GM06990 (cell line): Measurements from ENCODE around the gene NFIA.

ENCODE experiments used
- DNase-seq: peaks from one replicate; pipeline ENCODE4 v3.0.0-alpha.2; 2011; ENCODE audit not compliant: insufficient read length; ENCODE audit errors: extremely low read depth
- H3K27me3 ChIP-seq: replicated peaks from 2 replicates; pipeline ENCODE4 v1.6.0; 2011; ENCODE audit warnings: low read length; ENCODE audit not compliant: control insufficient read depth, insufficient read depth
- H3K36me3 ChIP-seq: 2 replicates; pipeline ENCODE4 v1.5.1; 2011; ENCODE audit warnings: low read length; ENCODE audit not compliant: control insufficient read depth, insufficient read depth
- H3K4me3 ChIP-seq: replicated peaks from 2 replicates; pipeline ENCODE4 v1.5.1; 2011; ENCODE audit warnings: low read depth, mild to moderate bottlenecking, control low read depth, low read length
- TF ChIP-seq, protein P1 (sequence below): IDR thresholded peaks from 2 replicates; pipeline ENCODE4 v1.5.1; 2011; ENCODE audit warnings: low read length, control low read depth, mild to moderate bottlenecking, inconsistent platforms; ENCODE audit not compliant: insufficient read depth, poor library complexity, severe bottlenecking

NFIA gene

DNA sequence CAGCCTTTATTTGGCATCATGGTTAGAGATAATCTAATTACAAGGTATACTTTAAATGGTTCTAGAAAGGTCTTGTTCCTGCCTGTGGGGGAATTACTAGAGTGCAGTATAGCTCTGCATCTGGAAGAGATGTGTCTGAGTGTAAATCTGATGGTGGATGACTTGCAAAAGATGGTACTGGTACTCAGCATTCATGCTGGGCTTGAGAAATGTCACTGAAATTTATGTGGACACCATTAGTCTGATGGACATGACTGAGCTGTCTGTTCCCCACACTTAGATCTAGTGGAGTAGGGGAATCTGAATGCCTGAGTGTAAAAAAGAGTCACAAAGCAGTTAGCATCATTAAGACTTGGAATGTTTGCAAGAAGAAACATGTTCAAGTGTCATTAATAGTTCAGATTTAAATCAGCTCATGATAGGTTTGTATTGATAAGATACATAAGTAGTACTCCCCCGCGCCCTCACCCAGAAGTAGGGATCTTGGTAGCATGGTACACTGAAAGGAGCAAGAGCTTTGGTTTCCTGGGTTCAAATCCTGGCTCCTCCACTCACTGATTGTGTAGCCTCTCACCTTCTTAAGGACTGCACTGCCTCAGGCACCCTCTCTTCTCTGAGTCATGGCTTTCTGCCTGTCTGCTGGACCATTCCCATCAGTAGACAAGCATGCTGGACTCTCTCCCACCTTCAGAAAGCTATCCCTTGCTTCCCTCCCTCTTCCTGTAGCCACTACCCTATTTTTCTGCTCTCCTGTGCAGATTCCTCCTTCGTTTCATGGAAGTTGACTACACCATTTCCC, 292.9 kb downstream of the NFIA start:
- Histone ChIP-seq H3K36me3 (no peaks in the 10 kb centered on the region), H3K4me3 (no peak overlapping the region), H3K27me3 (no peaks in the 10 kb centered on the region)
- no peak for DNase-seq
- TF ChIP-seq, protein P1, sequence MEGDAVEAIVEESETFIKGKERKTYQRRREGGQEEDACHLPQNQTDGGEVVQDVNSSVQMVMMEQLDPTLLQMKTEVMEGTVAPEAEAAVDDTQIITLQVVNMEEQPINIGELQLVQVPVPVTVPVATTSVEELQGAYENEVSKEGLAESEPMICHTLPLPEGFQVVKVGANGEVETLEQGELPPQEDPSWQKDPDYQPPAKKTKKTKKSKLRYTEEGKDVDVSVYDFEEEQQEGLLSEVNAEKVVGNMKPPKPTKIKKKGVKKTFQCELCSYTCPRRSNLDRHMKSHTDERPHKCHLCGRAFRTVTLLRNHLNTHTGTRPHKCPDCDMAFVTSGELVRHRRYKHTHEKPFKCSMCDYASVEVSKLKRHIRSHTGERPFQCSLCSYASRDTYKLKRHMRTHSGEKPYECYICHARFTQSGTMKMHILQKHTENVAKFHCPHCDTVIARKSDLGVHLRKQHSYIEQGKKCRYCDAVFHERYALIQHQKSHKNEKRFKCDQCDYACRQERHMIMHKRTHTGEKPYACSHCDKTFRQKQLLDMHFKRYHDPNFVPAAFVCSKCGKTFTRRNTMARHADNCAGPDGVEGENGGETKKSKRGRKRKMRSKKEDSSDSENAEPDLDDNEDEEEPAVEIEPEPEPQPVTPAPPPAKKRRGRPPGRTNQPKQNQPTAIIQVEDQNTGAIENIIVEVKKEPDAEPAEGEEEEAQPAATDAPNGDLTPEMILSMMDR, result no peak

DNA sequence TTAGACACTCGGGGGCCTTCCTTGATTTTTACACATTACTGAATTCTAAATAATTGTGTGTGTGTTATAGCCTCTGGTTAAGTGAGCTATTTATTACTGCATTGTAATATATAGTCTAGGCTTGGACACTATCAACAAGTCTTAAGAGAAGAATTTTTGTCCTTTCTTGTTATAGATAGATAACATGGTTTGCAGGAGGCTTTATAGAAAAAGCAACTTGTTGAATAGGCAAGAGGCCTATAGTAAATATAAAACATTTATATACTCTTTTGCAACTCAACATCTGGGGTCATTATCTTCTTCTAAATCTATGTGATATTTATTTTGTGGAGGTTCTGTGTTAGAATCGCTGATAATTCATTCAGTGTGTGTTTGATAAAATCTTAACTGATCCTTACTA, 293.8 kb downstream of the NFIA start:
- no peak for DNase-seq
- no peaks in the 10 kb centered on the region for H3K36me3 ChIP-seq
- H3K4me3 ChIP-seq, result no peak overlapping the region
- TF ChIP-seq, protein P1, result no peak
- H3K27me3 ChIP-seq, result no peaks in the 10 kb centered on the region

DNA sequence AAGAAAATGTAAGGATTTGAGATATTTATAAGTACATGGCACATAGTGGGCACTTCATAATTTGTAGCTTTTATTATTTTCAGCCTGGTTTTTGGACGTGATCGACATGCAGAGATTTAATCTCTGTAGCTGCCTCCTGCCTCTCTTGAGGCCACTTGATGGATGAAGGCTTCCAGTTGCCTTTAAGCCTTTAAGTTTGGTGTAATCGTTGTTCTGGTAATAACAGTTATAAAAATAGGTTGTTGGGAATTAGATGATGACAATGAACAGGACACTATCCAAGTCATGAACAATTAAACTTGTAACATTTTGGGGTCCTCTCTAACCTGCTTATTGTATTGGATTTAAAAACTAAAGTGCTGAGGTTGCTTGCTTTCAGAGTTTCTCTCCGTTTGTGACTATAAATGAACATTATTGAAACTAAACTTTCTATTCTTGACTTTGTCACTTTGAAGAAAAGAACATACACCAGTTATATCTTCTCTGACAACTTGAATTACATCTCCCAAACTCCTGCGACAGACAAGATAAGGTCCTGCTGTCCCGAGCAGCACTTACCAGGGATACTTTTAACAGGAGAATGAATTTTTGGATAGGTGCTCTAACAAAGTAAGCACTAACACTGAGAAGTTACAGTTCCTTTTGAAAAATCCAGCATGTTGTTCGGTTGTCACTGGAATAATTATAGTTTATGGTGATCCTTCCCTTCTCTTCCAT, 295.0 kb downstream of the NFIA start:
- no peak for DNase-seq
- Histone ChIP-seq H3K27me3 (no peaks in the 10 kb centered on the region), H3K4me3 (no peak overlapping the region), H3K36me3 (no peaks in the 10 kb centered on the region)
- TF ChIP-seq, protein P1, result no peak

DNA sequence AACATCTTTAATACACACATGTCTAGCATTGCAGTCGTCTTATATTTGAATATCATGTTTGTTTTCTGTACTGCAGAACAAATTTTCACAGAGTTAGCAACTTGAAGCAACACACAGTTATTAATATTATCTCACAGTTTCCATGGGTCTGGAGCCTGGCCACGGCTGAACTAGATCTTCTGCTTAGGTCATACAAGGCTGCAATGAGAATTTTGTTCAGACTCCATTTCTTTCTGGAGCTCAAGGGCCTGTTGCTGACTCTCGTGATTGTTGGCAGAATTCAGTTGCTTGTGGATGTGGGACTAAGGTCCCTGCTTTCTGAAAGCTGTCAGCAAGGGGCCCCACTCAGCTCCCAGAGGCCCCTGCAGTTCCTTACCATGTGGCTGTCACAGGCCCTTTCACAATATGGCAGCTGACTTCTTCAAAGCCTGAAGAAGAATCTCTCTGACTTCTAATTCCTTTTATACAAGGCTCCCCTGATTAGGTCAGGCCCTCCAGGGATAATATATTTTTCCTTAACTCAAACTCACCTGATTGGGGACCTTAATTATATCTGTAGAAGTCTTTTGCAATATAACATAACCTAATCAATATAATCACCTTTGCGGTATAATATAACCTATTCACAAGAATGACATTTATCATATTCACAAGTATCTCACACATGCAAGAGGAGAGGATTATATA, 296.3 kb downstream of the NFIA start:
- Histone ChIP-seq H3K27me3 (no peaks in the 10 kb centered on the region), H3K4me3 (no peak overlapping the region), H3K36me3 (no peaks in the 10 kb centered on the region)
- DNase-seq, result no peak
- TF ChIP-seq, protein P1, result no peak

DNA sequence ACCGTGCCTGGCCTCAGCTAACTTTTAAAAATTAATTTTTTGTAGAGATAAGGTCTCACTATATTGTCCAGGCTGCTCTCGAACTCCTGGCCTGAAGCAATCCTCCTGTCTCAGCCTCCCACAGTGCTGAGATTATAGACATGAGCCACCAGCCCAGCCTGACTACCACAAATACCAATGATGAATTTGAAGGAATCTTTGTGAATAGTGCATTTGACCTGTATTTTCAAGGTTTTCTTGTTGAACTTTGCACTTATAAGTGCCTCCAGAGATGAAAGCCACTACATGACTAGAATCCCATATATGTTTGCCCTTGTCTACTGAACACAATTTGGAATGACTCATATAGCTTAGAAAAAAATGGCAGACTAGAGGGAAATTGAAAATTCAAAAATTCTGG, 297.3 kb downstream of the NFIA start:
- Histone ChIP-seq H3K36me3 (no peaks in the 10 kb centered on the region), H3K27me3 (no peaks in the 10 kb centered on the region), H3K4me3 (no peak overlapping the region)
- DNase-seq, result no peak
- TF ChIP-seq, protein P1, result no peak
